Measurements from ENCODE around the gene CSF1. TPM values are rescaled to one million over a fixed set of nuclear protein-coding genes. Genes with fewer than 3 reads are reported as not detected.
"Not testable (repeated sequence)": the region's sequence is repeated elsewhere in the genome, so short reads cannot be mapped to it uniquely, and the experiment has no call there.

Gene CSF1
- total RNA-seq, 4 donors from 2014 or later: 7.6 to 34.8 (median 15.9) TPM

- H3K4me1 ChIP-seq: peaks cover 8 to 76% (median 35%) of the 10 kb centered on the region in 3 donors
- no peak for DNase-seq
- no peaks in the 10 kb centered on the region for H3K27me3 ChIP-seq
- WGBS, 2 donors: 76 to 82% methylated on average over 3 to 6 of the region's 6 CpGs
- peak overlapping the region in 3 of 4 donors; percentile 2 to 37 (median 22) for H3K27ac ChIP-seq
- TF ChIP-seq POLR2A (IDR thresholded peaks at IDR 0.05) (no peak), CTCF (IDR thresholded peaks at IDR 0.05) (no peak)
- intact Hi-C loops (cut with DNase I): no loop called here
- H3K9me3 ChIP-seq: no peaks in the 10 kb centered on the region
- peaks cover 39 to 95% (median 53%) of the 10 kb centered on the region in 3 donors for H3K36me3 ChIP-seq
- H3K4me3 ChIP-seq: no peak overlapping the region
Measured at GRCh38 chr1:109919303-109919702, 8.7 kb downstream of the CSF1 start.

- H3K27me3 ChIP-seq; DNase-seq; intact Hi-C loops (cut with DNase I); H3K9me3 ChIP-seq; H3K4me3 ChIP-seq: not testable (repeated sequence)
- Histone ChIP-seq H3K27ac (peak overlapping the region in 1 of 4 donors; percentile 21), H3K4me1 (peaks cover 12 to 76% (median 31%) of the 10 kb centered on the region in 3 donors), H3K36me3 (peaks cover 39 to 100% (median 63%) of the 10 kb centered on the region in 3 donors)
- 86 to 92% methylated on average over 6 to 9 of the region's 10 CpGs for WGBS, 2 donors
Measured at GRCh38 chr1:109920391-109920790, 9.7 kb downstream of the CSF1 start.

- H3K4me1 ChIP-seq: peaks cover 15 to 80% (median 42%) of the 10 kb centered on the region in 3 donors
- H3K27ac ChIP-seq: no peak overlapping the region
- no peaks in the 10 kb centered on the region for H3K9me3 ChIP-seq
- peaks cover 34 to 99% (median 72%) of the 10 kb centered on the region in 3 donors for H3K36me3 ChIP-seq
- 69 to 70% methylated on average over 4 to 6 of the region's 8 CpGs for WGBS, 2 donors
- DNase-seq: no peak
- intact Hi-C loops (cut with DNase I): no loop called here
- H3K4me3 ChIP-seq: no peak overlapping the region
- no peaks in the 10 kb centered on the region for H3K27me3 ChIP-seq
- TF ChIP-seq CTCF (IDR thresholded peaks at IDR 0.05) (no peak), POLR2A (IDR thresholded peaks at IDR 0.05) (no peak)
Measured at GRCh38 chr1:109922326-109922725, 11.7 kb downstream of the CSF1 start.

- no peaks in the 10 kb centered on the region for H3K9me3 ChIP-seq
- H3K4me1 ChIP-seq: peaks cover 25 to 80% (median 50%) of the 10 kb centered on the region in 3 donors
- DNase-seq: no peak
- peaks cover 26 to 95% (median 64%) of the 10 kb centered on the region in 3 donors for H3K36me3 ChIP-seq
- H3K27ac ChIP-seq: peak overlapping the region in 3 of 4 donors; percentile 87 to 89 (median 88)
- no peaks in the 10 kb centered on the region for H3K27me3 ChIP-seq
- WGBS, 2 donors: 85 to 100% methylated on average over 2 to 3 of the region's 17 CpGs
- intact Hi-C loops (cut with DNase I): no loop called here
- TF ChIP-seq POLR2A (IDR thresholded peaks at IDR 0.05) (no peak), CTCF (IDR thresholded peaks at IDR 0.05) (peak in 5 of 6 experiments; percentile 28 to 50 (median 31))
- no peak overlapping the region for H3K4me3 ChIP-seq
Measured at GRCh38 chr1:109923131-109923945, 12.7 kb downstream of the CSF1 start.

GRCh38 chr1:109923946-109924275 lies 13.3 kb downstream of the CSF1 start:
- TF ChIP-seq POLR2A (IDR thresholded peaks at IDR 0.05) (no peak), CTCF (IDR thresholded peaks at IDR 0.05) (no peak)
- Histone ChIP-seq H3K36me3 (peaks cover 24 to 93% (median 69%) of the 10 kb centered on the region in 3 donors), H3K4me3 (no peak overlapping the region), H3K4me1 (peaks cover 31 to 80% (median 53%) of the 10 kb centered on the region in 3 donors), H3K27ac (peak overlapping the region in 3 of 4 donors; percentile 87 to 89 (median 88)), H3K27me3 (no peaks in the 10 kb centered on the region), H3K9me3 (no peaks in the 10 kb centered on the region)
- 50 to 83% methylated on average over 1 to 4 of the region's 12 CpGs for WGBS, 2 donors
- DNase-seq: no peak
- intact Hi-C loops (cut with DNase I): no loop called here
